ENCODE results near the gene GRIN3B.

GRIN3B gene

DNA sequence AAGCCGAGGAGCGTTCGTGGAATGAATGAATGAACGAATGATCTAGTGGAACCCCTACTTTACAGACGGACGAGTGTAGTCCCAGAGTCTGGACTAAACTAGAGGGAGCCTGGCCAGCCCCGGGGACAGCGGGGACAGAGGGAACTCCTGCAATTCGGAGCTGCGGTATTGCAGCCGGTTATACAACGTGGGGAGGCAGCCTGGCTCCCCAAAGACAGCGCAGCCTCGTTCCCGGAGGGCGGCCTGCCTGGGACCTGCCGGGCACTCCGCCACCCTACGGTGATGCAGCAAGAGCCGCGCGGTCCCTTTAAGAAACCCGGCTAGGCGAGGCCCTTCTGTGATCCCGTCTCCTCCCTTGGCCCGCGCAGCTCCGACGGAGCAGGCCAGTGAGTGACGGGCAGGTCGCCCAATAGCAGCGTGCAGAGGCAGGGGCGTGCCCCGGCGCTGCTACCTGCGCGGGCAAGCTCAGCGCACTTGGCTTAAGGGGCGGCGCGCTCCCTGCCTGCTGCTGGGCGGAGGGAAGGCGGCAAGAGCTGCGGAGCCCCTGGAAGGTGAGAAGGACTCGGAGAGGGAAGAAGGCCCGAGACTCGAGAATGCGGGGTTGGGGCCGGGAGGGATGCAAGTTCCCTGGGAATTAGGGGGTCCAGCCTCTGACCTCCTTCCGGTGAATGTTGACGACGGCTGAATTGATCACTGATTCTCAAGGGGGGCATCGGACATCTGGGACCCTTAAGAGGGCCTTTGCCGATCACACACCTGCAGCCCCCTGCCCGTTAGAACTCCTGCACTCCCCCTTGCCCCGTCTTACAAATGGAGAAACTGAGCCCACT lies 39.6 kb downstream of the GRIN3B start, which contains the start of gene ABCA7:
TSS of gene ABCA7 (plus strand) at position 462 of the 830 bp plus-strand sequence. CDS start 1,255 bp downstream, outside the sequence.
- TF ChIP-seq POLR2AphosphoS5 (IDR thresholded peaks at IDR 0.05; ENCODE audit: low read depth, low read length) (no peak; the same call in 1 of the 2 replicates), TAF1 (IDR thresholded peaks at IDR 0.05; ENCODE audit: borderline replicate concordance, insufficient read depth, low read length) (no peak), FOXP2 (optimal IDR thresholded peaks at IDR 0.05; ENCODE audit: borderline replicate concordance, extremely low read depth, extremely low read length, insufficient read depth) (peak; percentile 56)
- TF ChIP-seq, protein P1, sequence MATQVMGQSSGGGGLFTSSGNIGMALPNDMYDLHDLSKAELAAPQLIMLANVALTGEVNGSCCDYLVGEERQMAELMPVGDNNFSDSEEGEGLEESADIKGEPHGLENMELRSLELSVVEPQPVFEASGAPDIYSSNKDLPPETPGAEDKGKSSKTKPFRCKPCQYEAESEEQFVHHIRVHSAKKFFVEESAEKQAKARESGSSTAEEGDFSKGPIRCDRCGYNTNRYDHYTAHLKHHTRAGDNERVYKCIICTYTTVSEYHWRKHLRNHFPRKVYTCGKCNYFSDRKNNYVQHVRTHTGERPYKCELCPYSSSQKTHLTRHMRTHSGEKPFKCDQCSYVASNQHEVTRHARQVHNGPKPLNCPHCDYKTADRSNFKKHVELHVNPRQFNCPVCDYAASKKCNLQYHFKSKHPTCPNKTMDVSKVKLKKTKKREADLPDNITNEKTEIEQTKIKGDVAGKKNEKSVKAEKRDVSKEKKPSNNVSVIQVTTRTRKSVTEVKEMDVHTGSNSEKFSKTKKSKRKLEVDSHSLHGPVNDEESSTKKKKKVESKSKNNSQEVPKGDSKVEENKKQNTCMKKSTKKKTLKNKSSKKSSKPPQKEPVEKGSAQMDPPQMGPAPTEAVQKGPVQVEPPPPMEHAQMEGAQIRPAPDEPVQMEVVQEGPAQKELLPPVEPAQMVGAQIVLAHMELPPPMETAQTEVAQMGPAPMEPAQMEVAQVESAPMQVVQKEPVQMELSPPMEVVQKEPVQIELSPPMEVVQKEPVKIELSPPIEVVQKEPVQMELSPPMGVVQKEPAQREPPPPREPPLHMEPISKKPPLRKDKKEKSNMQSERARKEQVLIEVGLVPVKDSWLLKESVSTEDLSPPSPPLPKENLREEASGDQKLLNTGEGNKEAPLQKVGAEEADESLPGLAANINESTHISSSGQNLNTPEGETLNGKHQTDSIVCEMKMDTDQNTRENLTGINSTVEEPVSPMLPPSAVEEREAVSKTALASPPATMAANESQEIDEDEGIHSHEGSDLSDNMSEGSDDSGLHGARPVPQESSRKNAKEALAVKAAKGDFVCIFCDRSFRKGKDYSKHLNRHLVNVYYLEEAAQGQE (IDR thresholded peaks at IDR 0.05; ENCODE audit: insufficient read depth in 1 of 2, low read depth in 2 of 2, low read length in 2 of 2), result peak in 1 of 2 experiments; percentile 12; a peak in 1 of 4 replicates

DNA sequence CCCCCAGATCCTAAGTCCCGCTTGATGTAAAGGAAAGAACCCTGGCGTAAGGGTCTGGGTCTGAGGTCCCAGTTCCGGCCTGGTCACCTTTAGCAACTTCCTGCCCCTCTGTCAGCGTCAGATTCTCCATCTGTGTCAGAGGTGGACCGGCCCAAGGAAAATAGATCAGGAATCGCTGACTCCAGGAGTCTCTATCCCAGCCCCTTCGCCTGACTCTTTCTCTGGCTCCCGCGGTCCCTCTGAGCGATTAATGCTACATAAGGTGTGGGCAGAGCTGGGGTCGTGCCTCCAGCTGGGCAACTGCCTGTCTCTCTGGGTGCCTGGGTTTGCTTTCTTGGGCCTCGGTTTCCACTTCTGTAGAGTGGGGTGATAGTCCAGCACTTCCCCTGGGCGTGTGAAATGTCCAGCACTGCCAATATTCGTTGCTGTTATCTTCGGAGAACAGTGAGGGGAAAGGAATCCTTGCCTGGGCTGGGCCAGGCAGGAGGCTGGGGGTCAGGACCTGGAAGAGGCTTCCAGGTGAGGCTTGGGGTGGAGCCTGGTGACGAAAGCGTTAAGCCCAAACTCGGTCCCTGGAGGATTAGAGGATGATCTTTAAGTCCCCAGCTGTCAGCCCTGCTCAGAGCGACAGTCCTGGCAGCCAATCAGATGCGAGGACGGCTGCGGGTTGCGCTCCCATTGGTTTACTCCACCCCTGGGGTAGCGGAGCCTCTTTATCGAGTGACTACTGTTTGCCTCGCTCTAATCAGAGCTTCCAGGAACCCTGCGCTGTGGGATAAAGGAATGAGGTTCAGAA lies 40.5 kb downstream of the GRIN3B start:
- no peak for TF ChIP-seq SIN3A (IDR thresholded peaks at IDR 0.05; ENCODE audit: borderline replicate concordance, insufficient read depth, low read length)
- TF ChIP-seq, protein P1 (IDR thresholded peaks at IDR 0.05; ENCODE audit: insufficient read depth in 1 of 2, low read depth in 2 of 2, low read length in 2 of 2), result no peak

DNA sequence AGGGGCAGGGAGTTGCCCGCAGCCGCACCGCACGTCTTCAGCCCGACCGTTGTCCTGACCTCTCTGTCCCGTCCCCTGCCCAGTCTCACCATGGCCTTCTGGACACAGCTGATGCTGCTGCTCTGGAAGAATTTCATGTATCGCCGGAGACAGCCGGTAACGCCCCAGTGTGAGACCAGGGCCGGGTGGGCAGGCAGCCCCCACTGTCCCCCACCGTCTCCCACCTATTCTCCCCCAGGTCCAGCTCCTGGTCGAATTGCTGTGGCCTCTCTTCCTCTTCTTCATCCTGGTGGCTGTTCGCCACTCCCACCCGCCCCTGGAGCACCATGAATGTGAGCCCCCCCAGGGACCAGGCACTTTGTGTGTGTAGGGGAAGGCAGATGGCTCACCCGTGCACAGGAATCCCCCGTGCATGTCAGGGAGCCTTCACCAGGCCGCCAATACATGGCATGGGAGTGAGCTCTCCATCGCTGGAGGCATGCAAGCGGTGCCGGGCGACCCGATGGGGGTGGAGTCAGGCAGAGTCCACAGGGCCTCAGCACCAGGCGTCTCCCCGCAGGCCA lies 41.1 kb downstream of the GRIN3B start:
- TF ChIP-seq TAF1 (IDR thresholded peaks at IDR 0.05; ENCODE audit: borderline replicate concordance, insufficient read depth, low read length), result no peak
- no peak for TF ChIP-seq POLR2AphosphoS5 (IDR thresholded peaks at IDR 0.05; ENCODE audit: low read depth, low read length)
- TF ChIP-seq, protein P1 (IDR thresholded peaks at IDR 0.05; ENCODE audit: insufficient read depth in 1 of 2, low read depth in 2 of 2, low read length in 2 of 2), result no peak
- no peak for TF ChIP-seq FOXP2 (optimal IDR thresholded peaks at IDR 0.05; ENCODE audit: borderline replicate concordance, extremely low read depth, extremely low read length, insufficient read depth)
- no peak for TF ChIP-seq SIN3A (IDR thresholded peaks at IDR 0.05; ENCODE audit: borderline replicate concordance, insufficient read depth, low read length)

DNA sequence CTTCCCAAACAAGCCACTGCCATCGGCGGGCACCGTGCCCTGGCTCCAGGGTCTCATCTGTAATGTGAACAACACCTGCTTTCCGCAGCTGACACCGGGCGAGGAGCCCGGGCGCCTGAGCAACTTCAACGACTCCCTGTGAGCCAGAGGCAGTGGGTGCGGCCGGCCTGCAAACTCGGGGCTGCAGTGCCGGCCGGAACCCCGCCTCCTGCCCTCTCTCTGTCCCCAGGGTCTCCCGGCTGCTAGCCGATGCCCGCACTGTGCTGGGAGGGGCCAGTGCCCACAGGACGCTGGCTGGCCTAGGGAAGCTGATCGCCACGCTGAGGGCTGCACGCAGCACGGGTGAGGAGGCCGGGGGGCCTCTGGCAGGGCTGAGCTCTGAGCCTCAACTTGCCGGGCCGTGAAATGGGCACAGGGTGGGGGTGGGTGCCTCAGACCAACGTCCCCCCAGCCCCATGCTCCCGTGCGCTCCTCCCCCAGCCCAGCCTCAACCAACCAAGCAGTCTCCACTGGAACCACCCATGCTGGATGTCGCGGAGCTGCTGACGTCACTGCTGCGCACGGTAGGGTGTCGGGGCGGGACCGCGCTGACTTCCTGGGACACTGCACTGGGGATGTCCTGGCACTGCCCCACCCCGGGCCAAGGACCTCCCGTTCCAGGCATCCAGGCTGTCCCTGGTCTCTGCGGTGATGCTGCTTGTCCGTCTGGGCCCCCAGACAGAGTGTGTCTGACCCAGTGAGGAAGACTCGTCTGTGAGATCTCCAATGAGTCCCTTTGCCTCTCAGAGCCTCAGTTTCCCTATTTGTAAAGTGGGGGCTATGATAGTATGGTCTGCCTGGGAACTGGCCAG lies 41.8 kb downstream of the GRIN3B start:
- TF ChIP-seq TAF1 (IDR thresholded peaks at IDR 0.05; ENCODE audit: borderline replicate concordance, insufficient read depth, low read length), result no peak
- no peak for TF ChIP-seq FOXP2 (optimal IDR thresholded peaks at IDR 0.05; ENCODE audit: borderline replicate concordance, extremely low read depth, extremely low read length, insufficient read depth)
- TF ChIP-seq, protein P1 (IDR thresholded peaks at IDR 0.05; ENCODE audit: insufficient read depth in 1 of 2, low read depth in 2 of 2, low read length in 2 of 2), result no peak
- TF ChIP-seq SIN3A (IDR thresholded peaks at IDR 0.05; ENCODE audit: borderline replicate concordance, insufficient read depth, low read length), result no peak
- TF ChIP-seq POLR2AphosphoS5 (IDR thresholded peaks at IDR 0.05; ENCODE audit: low read depth, low read length), result no peak
